CD14-positive monocyte (primary cell): Measurements from ENCODE around the gene PSMA7. TPM values are rescaled to one million over a fixed set of nuclear protein-coding genes. Genes with fewer than 3 reads are reported as not detected.

ENCODE experiments used
- DNase-seq, 3 donors: peaks; one replicate each; pipeline ENCODE4 v3.0.0-alpha.2; 2011 to 2022
- H2AFZ ChIP-seq: 2 replicates; pipeline ENCODE4 v1.6.0; 2012; ENCODE audit warnings: mild to moderate bottlenecking, low read depth, low read length, inconsistent platforms; ENCODE audit not compliant: insufficient read depth, poor library complexity, severe bottlenecking
- H3K27ac ChIP-seq, 2 donors: 1 replicate in 1 of 2; 2 replicates in 1 of 2; pipeline ENCODE4 v1.5.1; 2012 to 2013; ENCODE audit warnings: low read length in 2 of 2, control low read depth in 1 of 2, inconsistent platforms in 1 of 2, low read depth in 1 of 2, mild to moderate bottlenecking in 1 of 2
- H3K27me3 ChIP-seq, 2 donors: one replicate each; pipeline versions ENCODE4 v1.6.0 to v1.6.1; 2011 to 2013; ENCODE audit warnings: low read length in 2 of 2; ENCODE audit not compliant: control insufficient read depth in 2 of 2, insufficient read depth in 2 of 2
- H3K36me3 ChIP-seq, 2 donors: replicated peaks in 1 of 2; 1 replicate in 1 of 2; 2 replicates in 1 of 2; pipeline versions ENCODE4 v1.5.1 to v1.6.1; 2012 to 2013; ENCODE audit warnings: low read length in 2 of 2, control low read depth in 1 of 2, inconsistent platforms in 1 of 2, mild to moderate bottlenecking in 1 of 2; ENCODE audit not compliant: insufficient read depth in 2 of 2, control insufficient read depth in 1 of 2
- H3K4me1 ChIP-seq, 2 donors: 1 replicate in 1 of 2; 2 replicates in 1 of 2; pipeline versions ENCODE4 v1.5.1 to v1.6.1; 2012 to 2013; ENCODE audit warnings: low read length in 2 of 2, control low read depth in 1 of 2, inconsistent platforms in 1 of 2, mild to moderate bottlenecking in 1 of 2, moderate library complexity in 1 of 2; ENCODE audit not compliant: insufficient read depth in 2 of 2, control insufficient read depth in 1 of 2
- H3K4me2 ChIP-seq: replicated peaks from 2 replicates; pipeline ENCODE3; 2012; ENCODE audit warnings: low read length, moderate library complexity, mild to moderate bottlenecking; ENCODE audit not compliant: poor library complexity, severe bottlenecking; ENCODE audit errors: extremely low read depth
- H3K4me3 ChIP-seq, 3 experiments: fragments of 200-600 bp in 1 of 3; sonication (generic) in 1 of 3; replicated peaks in 1 of 3; 1 replicate in 2 of 3; 2 replicates in 1 of 3; pipeline ENCODE4 v1.5.1; 2011 to 2013; ENCODE audit warnings: low read length in 3 of 3, mild to moderate bottlenecking in 3 of 3, control low read depth in 2 of 3, low read depth in 2 of 3, inconsistent platforms in 1 of 3, moderate library complexity in 1 of 3
- H3K79me2 ChIP-seq: 2 replicates; pipeline ENCODE4 v1.6.0; 2012; ENCODE audit warnings: mild to moderate bottlenecking, control low read depth, inconsistent platforms, low read length, moderate library complexity; ENCODE audit not compliant: insufficient read depth
- H3K9ac ChIP-seq: 2 replicates; pipeline ENCODE4 v1.6.0; 2017; ENCODE audit warnings: low read length, mild to moderate bottlenecking; ENCODE audit not compliant: insufficient read depth, poor library complexity, severe bottlenecking
- H3K9me3 ChIP-seq, 2 donors: replicated peaks in 1 of 2; 1 replicate in 1 of 2; 2 replicates in 1 of 2; pipeline versions ENCODE4 v1.5.1 to v1.6.1; 2012 to 2013; ENCODE audit warnings: low read length in 2 of 2, control low read depth in 1 of 2; ENCODE audit not compliant: control insufficient read depth in 1 of 2, insufficient read depth in 1 of 2
- H4K20me1 ChIP-seq: 2 replicates; pipeline ENCODE4 v1.6.0; 2012; ENCODE audit warnings: mild to moderate bottlenecking, low read length, control low read depth, moderate library complexity; ENCODE audit not compliant: insufficient read depth
- H3K27ac Mint-ChIP-seq, 7 donors: one replicate each; pipeline ENCODE4 v1.8.0; 2020; ENCODE audit warnings: mild to moderate bottlenecking in 7 of 7, mixed read lengths in 7 of 7, moderate library complexity in 6 of 7, inconsistent platforms in 2 of 7
- H3K27me3 Mint-ChIP-seq, 3 donors: one replicate each; pipeline ENCODE4 v1.8.0; 2021 to 2022; ENCODE audit warnings: low read depth in 3 of 3, mild to moderate bottlenecking in 3 of 3, mixed read lengths in 3 of 3, moderate library complexity in 3 of 3, inconsistent platforms in 1 of 3
- H3K36me3 Mint-ChIP-seq, 2 donors: one replicate each; pipeline ENCODE4 v1.8.0; 2020; ENCODE audit warnings: mixed read lengths in 2 of 2, inconsistent platforms in 1 of 2, mild to moderate bottlenecking in 1 of 2
- H3K4me1 Mint-ChIP-seq: one replicate; pipeline ENCODE4 v1.8.0; 2020; ENCODE audit warnings: mild to moderate bottlenecking, mixed read lengths
- H3K4me3 Mint-ChIP-seq, 2 donors: one replicate each; pipeline ENCODE4 v1.8.0; 2020; ENCODE audit warnings: mild to moderate bottlenecking in 2 of 2, mixed read lengths in 2 of 2, moderate library complexity in 1 of 2
- H3K9me3 Mint-ChIP-seq, 7 donors: one replicate each; pipeline ENCODE4 v1.8.0; 2020 to 2022; ENCODE audit warnings: mixed read lengths in 7 of 7, mild to moderate bottlenecking in 6 of 7, moderate library complexity in 6 of 7, inconsistent platforms in 2 of 7
- WGBS: methylation state at CpG from one replicate; pipeline ENCODE4 v1.1.5; 2013; ENCODE audit warnings: missing lambda C conversion rate; ENCODE audit not compliant: insufficient coverage; 5-methylcytosine and 5-hydroxymethylcytosine counted together
- intact Hi-C, 2 donors: fragments of 100-400 bp; cut with micrococcal nuclease; formaldehyde crosslinking; loops; one replicate each; pipeline versions ENCODE4 v1.15.0 to v1.15.1; 2023
- polyA plus RNA-seq, 3 donors: library from polyadenylated mRNA; depleted of rRNA in 1 of 3; unstranded in 2 of 3; stranded (reverse) in 1 of 3; fragments of 300-500 nt in 2 of 3; fragments of >200 nt in 1 of 3; fragmentation: Illumina TruSeq in 2 of 3; gene quantifications; 1 replicate in 2 of 3; 2 replicates in 1 of 3; pipeline ENCODE4 v1.2.3, GENCODE V29; 2012 to 2021
- TF ChIP-seq, protein P1 (sequence below): fragments of 200-600 bp; IDR thresholded peaks from one replicate; pipeline ENCODE4 v1.8.0; 2022; ENCODE audit warnings: antibody characterized with exemption, mild to moderate bottlenecking

PSMA7 gene
- polyA plus RNA-seq, 3 donors = 402 to 668 (median 527) TPM

- H3K4me1 Mint-ChIP-seq = no peaks in the 10 kb centered on the region
- no peaks in the 10 kb centered on the region for H3K79me2 ChIP-seq
- H3K36me3 Mint-ChIP-seq = no peaks in the 10 kb centered on the region
- no peak overlapping the region for H3K4me2 ChIP-seq
- no peak overlapping the region for H3K27ac Mint-ChIP-seq
- H3K27me3 Mint-ChIP-seq = peaks cover 2 to 12% (median 6%) of the 10 kb centered on the region in 3 donors
- no peaks in the 10 kb centered on the region for H3K36me3 ChIP-seq
- no peak overlapping the region for H3K9ac ChIP-seq
- no peak overlapping the region for H2AFZ ChIP-seq
- H3K27ac ChIP-seq = no peak overlapping the region
- intact Hi-C loops = no loop called here
- H3K4me3 Mint-ChIP-seq = no peak overlapping the region
- WGBS = no CpG with 5 or more reads among the region's 3 CpGs
- peaks cover 4 to 23% (median 12%) of the 10 kb centered on the region in 7 donors for H3K9me3 Mint-ChIP-seq
- TF ChIP-seq, protein P1, sequence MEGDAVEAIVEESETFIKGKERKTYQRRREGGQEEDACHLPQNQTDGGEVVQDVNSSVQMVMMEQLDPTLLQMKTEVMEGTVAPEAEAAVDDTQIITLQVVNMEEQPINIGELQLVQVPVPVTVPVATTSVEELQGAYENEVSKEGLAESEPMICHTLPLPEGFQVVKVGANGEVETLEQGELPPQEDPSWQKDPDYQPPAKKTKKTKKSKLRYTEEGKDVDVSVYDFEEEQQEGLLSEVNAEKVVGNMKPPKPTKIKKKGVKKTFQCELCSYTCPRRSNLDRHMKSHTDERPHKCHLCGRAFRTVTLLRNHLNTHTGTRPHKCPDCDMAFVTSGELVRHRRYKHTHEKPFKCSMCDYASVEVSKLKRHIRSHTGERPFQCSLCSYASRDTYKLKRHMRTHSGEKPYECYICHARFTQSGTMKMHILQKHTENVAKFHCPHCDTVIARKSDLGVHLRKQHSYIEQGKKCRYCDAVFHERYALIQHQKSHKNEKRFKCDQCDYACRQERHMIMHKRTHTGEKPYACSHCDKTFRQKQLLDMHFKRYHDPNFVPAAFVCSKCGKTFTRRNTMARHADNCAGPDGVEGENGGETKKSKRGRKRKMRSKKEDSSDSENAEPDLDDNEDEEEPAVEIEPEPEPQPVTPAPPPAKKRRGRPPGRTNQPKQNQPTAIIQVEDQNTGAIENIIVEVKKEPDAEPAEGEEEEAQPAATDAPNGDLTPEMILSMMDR = no peak
- no peak overlapping the region for H3K4me3 ChIP-seq
- H3K4me1 ChIP-seq = no peaks in the 10 kb centered on the region
- H3K9me3 ChIP-seq = peaks cover 0 to 20% of the 10 kb centered on the region in 2 donors
- H3K27me3 ChIP-seq = no peaks in the 10 kb centered on the region
- no peak for DNase-seq
- no peaks in the 10 kb centered on the region for H4K20me1 ChIP-seq
Observed at GRCh38 chr20:62089393-62089792, 53.8 kb downstream of the PSMA7 start.

GRCh38 chr20:62088258-62089127 is 54.7 kb downstream of the PSMA7 start:
- 88% methylated on average over 5 of the region's 15 CpGs for WGBS
- H3K4me2 ChIP-seq = no peak overlapping the region

More at GRCh38 chr20:62088258-62089127, 54.7 kb downstream of the PSMA7 start:
- no peaks in the 10 kb centered on the region for H3K36me3 Mint-ChIP-seq
- Histone ChIP-seq H3K4me3 (no peak overlapping the region), H3K9ac (no peak overlapping the region), H3K27ac (no peak overlapping the region), H3K36me3 (no peaks in the 10 kb centered on the region), H3K27me3 (no peaks in the 10 kb centered on the region), H3K9me3 (peaks cover 0 to 16% of the 10 kb centered on the region in 2 donors), H2AFZ (no peak overlapping the region), H4K20me1 (no peaks in the 10 kb centered on the region), H3K4me1 (no peaks in the 10 kb centered on the region), H3K79me2 (no peaks in the 10 kb centered on the region)
- no peak overlapping the region for H3K4me3 Mint-ChIP-seq
- H3K9me3 Mint-ChIP-seq = peaks cover 2 to 18% (median 11%) of the 10 kb centered on the region in 7 donors
- DNase-seq = peak; percentile 12 to 74 (median 41)
- H3K27ac Mint-ChIP-seq = no peak overlapping the region
- H3K4me1 Mint-ChIP-seq = no peaks in the 10 kb centered on the region
- intact Hi-C loops = no loop called here
- TF ChIP-seq, protein P1 = no peak
- H3K27me3 Mint-ChIP-seq = peaks cover 4 to 12% (median 6%) of the 10 kb centered on the region in 3 donors
